ENCODE data around the gene BNC2. TPM values are rescaled to one million over a fixed set of nuclear protein-coding genes. Genes with fewer than 3 reads are reported as not detected.
"Not testable (repeated sequence)": the region's sequence is repeated elsewhere in the genome, so short reads cannot be mapped to it uniquely, and the experiment has no call there.

Gene BNC2
- polyA plus RNA-seq (ENCODE audit: insufficient read length in 4 of 4), result 10 to 100 TPM in 1 of 4 donors, 1 to 10 TPM in 3; 6.6 to 11.3 (median 7.9) TPM

- DNase-seq (ENCODE audit: low read depth in 4 of 4, low spot score in 2 of 4), result peak in 2 of 4 donors; percentile 41 to 50
These were observed at the start of gene BNC2 for GRCh38 chr9:16870596-16871335. Gene BNC2, minus strand, starts transcription at chr9:16870670. Its CDS starts 22 bp downstream, at chr9:16870648.

GRCh38 chr9:16918920-16919319 is 48.5 kb upstream of the BNC2 start:
- no peak for DNase-seq (ENCODE audit: low read depth in 4 of 4, low spot score in 2 of 4)

DNA sequence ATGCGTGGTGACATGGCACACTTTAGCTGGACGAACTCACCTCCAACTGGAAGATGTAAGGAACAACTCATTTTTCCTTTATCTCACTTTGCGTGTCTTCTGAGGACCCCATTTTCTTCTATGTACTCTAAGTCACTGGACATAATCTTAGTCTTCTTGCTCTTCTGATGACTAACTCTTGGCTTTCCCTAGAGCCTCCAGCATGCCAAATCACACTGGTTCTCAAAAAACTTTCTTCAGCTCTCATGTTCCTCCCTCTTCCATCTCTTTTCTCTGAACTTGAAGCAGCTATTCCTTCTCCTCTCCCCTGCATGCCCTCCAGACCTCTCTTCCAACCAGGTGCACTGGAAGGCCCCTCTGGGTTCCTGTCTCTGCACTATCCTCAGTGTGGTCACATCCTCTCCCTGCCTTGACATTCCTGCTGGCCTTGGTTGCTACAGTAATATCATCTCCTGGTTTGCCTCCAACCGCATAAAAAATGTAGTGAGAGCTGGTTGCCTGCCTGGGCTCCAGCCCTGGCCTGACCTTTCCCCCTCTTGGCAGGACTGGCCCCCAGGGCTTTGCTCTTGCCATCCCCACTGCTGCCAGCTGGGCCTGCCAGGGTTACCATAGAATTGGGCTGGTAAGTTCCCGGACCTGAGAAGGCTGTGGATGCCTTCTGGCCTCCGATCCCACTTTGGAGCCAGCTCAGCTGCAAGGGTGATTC is 44.8 kb upstream of the BNC2 start:
- DNase-seq (ENCODE audit: low read depth in 4 of 4, low spot score in 2 of 4), result no peak

DNA sequence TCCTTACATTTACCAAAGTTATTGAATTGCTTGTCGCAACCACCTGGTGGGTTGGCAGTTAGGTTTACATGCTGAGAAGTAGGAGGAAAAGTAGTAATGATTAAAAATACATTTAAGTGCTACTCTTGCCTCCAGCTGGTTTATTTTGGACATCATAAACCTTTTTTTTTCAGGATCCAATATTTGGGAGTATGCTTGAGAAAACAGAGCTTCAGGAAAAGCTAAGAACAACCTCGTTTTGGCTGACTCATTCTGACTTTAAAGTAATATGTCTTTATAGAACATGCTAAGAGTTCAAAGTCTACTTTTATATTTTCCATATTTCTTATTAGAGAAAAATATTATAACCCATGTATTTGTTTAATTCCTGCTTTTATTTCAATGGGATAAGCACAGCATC is 41.7 kb upstream of the BNC2 start:
- DNase-seq (ENCODE audit: low read depth in 4 of 4, low spot score in 2 of 4), result peak in 1 of 4 donors; percentile 11

GRCh38 chr9:16908206-16908605 is 37.7 kb upstream of the BNC2 start:
- not testable (repeated sequence) for DNase-seq (ENCODE audit: low read depth in 4 of 4, low spot score in 2 of 4)

- DNase-seq (ENCODE audit: low read depth in 4 of 4, low spot score in 2 of 4), result no peak
These were observed 34.2 kb upstream of the BNC2 start for GRCh38 chr9:16904655-16905054.

GRCh38 chr9:16901590-16901989 is 31.1 kb upstream of the BNC2 start:
- DNase-seq (ENCODE audit: low read depth in 4 of 4, low spot score in 2 of 4), result no peak

DNA sequence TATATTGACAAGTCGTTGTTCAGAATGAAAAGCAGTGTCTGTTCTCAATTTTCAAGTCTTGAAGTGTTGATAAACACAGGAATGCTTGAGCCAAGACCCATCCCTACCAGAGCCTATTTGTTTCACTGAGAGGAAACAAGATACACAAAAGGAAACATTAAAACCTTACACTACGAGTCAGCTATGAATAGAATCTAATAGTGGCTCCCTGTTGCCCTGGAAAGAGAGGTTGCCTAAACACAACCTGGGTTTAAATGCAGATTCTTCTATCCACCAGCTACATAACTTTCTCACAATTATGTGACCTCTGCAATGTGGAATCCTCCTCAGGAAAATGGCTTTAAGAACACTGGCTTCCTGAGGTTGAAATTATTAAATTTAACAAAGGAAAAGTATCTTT is 29.1 kb upstream of the BNC2 start:
- DNase-seq (ENCODE audit: low read depth in 4 of 4, low spot score in 2 of 4), result no peak

- DNase-seq (ENCODE audit: low read depth in 4 of 4, low spot score in 2 of 4), result no peak
These were observed 28.0 kb upstream of the BNC2 start for GRCh38 chr9:16898464-16898863.

DNA sequence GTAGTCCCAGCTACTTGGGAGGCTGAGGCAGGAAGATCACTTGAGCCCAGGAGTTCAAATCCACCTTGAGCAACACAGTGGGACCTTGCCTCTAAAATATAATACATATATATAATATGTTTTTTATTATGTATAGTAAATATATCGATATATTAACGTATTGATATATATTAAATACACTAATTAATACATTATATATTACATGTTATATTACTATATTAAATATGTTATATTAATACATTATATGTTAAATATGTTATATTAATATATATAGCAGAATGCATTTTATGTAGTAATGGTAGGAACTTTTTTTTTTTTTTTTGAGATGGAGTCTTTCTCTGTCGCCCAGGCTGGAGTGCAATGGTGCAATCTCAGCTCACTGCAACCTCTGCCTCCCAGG is 18.1 kb upstream of the BNC2 start:
- DNase-seq (ENCODE audit: low read depth in 4 of 4, low spot score in 2 of 4), result no peak

DNA sequence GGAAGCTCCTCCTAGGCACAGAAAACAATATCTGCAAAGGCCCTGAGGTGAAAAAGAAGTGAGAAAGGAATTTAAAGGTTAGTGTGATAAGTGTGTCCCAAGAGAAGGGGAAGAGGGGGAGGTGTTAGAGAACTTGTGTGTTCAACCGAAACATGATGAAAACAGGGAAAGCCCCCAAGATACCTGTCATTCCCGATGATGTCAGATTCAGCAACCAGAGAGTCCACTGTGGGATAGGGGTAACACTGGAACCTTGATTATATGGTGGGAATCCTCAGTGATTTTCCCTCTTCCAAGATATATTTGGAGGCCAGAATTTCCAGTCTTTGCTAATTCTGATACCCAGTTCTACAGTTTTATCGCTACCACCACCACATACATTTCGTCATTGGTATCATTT is 15.5 kb upstream of the BNC2 start:
- no peak for DNase-seq (ENCODE audit: low read depth in 4 of 4, low spot score in 2 of 4)

- DNase-seq (ENCODE audit: low read depth in 4 of 4, low spot score in 2 of 4), result no peak
These were observed 14.6 kb upstream of the BNC2 start for GRCh38 chr9:16884952-16885513.

- DNase-seq (ENCODE audit: low read depth in 4 of 4, low spot score in 2 of 4), result no peak
These were observed 13.9 kb upstream of the BNC2 start for GRCh38 chr9:16884373-16884772.

DNA sequence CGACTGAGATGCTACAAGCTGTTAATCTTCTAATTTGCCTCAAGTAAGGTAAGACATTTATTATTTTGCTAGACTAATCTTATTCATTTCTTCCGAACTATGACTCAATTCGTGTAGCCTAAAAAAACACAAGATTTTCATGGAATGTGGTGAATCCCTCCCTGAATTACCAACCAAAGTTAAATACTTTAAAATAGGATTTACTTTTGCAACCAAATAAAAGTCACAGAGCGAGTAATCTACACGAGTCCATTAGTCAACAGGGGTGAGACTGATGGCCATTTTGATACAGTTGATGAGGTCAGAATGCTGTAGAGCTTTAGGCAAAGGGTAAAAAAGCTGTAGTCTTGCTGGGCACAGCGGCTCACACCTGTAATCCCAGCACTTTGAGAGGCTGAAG is 13.1 kb upstream of the BNC2 start:
- no peak for DNase-seq (ENCODE audit: low read depth in 4 of 4, low spot score in 2 of 4)

DNA sequence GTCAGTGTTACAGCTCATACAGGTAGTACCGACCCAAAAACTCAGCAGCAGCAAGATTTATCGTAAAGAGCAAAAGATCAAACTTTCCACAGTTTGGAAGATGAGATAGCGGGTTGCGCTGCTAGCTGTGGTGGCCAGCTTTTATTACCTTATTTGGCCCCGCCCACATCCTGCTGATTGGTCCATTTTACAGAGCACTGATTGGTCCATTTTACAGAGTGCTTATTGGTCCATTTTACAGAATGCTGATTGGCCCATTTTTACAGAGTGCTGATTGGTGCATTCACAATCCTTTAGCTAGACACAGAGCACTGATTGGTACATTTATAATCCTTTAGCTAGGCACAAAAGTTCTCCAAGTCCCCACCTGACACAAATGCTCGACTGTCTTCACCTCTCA is 12.0 kb upstream of the BNC2 start:
- DNase-seq (ENCODE audit: low read depth in 4 of 4, low spot score in 2 of 4), result not testable (repeated sequence)

DNA sequence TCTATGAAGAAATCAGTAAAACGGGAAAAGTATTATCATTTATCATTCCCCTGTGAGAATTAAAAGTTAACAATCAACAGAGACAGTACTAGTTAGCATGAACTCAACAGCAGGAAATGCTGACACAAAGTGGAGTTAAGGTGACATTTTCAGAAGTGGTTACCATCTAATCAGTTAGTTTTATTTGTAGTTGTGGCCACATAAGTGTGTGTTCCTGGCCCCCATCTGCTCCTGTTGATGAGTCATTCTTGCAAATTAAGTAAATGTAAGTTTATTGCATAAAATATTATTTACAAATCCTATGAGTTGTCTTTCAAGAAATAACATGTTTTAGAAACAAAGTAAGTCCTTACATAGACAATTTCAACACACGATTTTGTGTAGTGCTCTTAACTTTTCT is 8.9 kb upstream of the BNC2 start:
- no peak for DNase-seq (ENCODE audit: low read depth in 4 of 4, low spot score in 2 of 4)

DNA sequence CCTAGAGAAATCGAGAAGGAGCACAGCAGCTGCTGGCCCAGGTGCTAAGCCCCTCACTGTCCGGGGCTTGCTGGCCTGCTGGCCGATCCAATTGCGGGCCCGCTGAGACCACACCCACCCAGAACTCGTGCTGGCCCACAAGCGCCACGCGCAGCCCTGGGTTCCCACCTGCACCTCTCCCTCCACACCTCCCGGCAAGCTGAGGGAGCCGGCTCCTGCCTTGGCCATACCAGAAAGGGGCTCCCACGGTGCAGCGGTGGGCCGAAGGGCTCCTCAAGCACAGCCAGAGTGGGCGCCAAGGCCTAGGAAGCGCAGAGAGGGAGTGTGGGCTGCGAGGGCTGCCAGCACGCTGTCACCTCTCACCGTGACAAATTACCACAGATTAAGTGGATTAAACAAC is 6.8 kb upstream of the BNC2 start:
- no peak for DNase-seq (ENCODE audit: low read depth in 4 of 4, low spot score in 2 of 4)

GRCh38 chr9:16873126-16873802 is 2.8 kb upstream of the BNC2 start:
- DNase-seq (ENCODE audit: low read depth in 4 of 4, low spot score in 2 of 4), result no peak

DNA sequence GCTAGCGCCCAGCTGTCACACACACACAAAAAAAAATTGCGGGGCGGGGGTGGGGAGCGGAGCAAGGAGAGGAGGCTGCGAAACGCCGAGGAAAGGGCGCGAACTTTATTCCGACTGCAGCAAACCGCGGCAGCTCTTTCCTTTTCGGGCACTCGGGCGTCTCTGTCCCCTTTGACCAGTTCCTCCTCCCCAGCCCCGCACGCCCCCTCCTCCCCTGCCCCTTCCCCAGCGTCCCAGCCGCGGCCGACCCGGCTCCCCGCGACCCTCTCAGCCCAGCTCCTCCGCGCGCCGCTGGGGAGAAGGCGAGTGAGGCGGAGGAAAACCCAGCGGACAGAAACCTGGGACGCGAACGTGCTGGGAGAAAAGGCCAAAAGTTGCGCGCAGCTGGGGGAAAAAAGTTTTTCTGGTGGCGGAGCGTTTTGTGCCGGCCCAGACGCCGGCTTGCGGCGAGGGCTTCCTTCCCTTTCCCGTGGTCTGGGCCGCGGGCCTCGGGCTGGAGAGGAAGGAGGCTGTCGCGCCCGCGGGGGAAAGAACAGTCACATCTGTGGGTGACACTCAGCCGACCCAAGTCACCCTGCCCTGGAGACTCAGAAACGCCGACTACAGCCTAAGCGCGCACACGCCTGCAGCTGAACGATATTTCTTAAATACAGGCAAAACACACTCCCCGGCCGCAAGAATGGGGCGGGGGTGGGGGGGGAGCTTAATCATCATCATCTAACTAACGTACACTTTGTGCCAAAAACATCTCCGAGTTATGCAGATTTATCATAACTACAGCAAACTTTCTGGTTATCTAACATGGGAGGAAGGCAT is 1.1 kb upstream of the BNC2 start:
- DNase-seq (ENCODE audit: low read depth in 4 of 4, low spot score in 2 of 4), result peak in 2 of 4 donors; percentile 39 to 53

DNA sequence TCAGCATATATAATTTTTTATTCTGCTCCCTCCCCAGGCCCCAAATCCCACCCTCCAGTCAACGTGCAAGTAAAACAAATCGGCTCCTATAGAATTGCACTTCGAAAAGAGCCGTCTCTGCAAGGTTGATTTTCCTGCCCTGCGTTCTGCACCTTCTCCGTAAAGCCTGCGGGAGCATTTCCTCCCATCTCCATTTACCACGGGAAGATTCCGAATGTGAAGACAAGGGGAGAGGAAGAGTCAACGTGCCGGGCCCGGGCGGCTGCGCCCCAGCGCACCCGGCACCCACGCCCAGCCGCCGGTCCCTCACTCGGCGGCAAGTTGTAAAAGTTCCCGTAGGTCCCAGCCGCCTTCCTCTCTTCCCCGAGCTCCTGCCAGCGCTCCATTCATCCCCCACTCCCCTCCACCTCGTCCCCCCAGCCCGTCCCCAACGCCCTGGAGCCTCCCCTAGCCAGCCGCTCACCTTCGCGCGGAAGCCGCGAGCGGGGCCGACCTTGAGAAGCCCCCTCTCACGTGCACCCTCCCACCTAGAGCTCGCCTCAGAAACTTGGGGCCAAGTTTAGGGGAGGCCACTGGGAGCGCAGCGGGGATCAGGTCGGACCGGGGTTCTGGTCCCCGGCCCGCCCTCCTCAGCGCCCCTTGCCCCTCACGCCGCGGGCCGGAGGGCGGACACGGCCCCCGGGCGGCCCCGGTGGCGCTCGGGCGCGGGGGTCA is 431 bp downstream of the BNC2 start:
- no peak for DNase-seq (ENCODE audit: low read depth in 4 of 4, low spot score in 2 of 4)

Data from left renal cortex interstitium (tissue), 4 donors.